ENCODE data around the gene BAX.

BAX gene

DNA sequence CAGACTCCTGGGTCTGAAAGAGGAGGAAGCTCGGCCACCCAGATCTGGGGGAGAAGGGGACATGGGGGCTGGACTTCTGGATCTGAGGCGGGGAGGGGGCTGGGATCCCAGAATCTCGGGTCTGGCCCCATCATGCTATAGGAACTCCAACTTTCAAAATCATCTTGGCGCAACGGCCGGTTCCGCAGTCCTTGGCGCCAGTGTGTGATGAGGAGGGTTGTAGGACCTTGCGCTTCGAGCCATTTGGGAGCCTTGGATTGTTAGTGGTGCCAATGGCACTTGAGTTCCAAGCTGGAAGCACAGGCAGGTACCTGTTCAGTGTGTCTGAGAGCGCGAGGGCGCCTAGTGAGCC, 39.3 kb downstream of the BAX start:
- CTCF ChIA-PET: interaction anchor here (1.1 to 2.5 kb wide), 9 partner anchors 9 to 202 kb away, joined by 3 to 21 read pairs (median 4); no protein-coding TSS in a partner anchor
- H3K27me3 ChIP-seq (replicated peaks in 2 of 5; ENCODE audit: control insufficient read depth in 4 of 5, insufficient read depth in 5 of 5, low read length in 4 of 5): no peaks in the 10 kb centered on the region
- H3K9me3 ChIP-seq (ENCODE audit: control extremely low read depth in 1 of 5, control insufficient read depth in 4 of 5, insufficient read depth in 2 of 5, low read depth in 1 of 5, low read length in 4 of 5): no peaks in the 10 kb centered on the region
- peak overlapping the region; percentile 61 to 97 (median 92) for H3K4me3 ChIP-seq (ENCODE audit: control insufficient read depth in 1 of 7, extremely low read depth in 1 of 7, insufficient read depth in 4 of 7, low read depth in 2 of 7, low read length in 6 of 7)
- DNase-seq: no peak
- 2% methylated on average over 11 of the region's 13 CpGs for WGBS (ENCODE audit: insufficient coverage)
- POLR2A ChIA-PET: interaction anchor here (0.6 kb wide), 1 partner anchor 215 kb away, joined by 8 read pairs; no protein-coding TSS in a partner anchor
- H3K27ac ChIP-seq (ENCODE audit: insufficient read depth in 1 of 2, low read depth in 1 of 2, low read length in 2 of 2, poor library complexity in 1 of 2, severe bottlenecking in 2 of 2): peak overlapping the region; percentile 94 to 98
- H3K4me1 ChIP-seq (ENCODE audit: control extremely low read depth in 1 of 4, control insufficient read depth in 4 of 4, insufficient read depth in 4 of 4, low read length in 3 of 4): peaks cover 4 to 29% (median 29%) of the 10 kb centered on the region in 4 experiments
- peaks cover 0 to 14% (median 6%) of the 10 kb centered on the region in 4 experiments for H3K36me3 ChIP-seq (ENCODE audit: control insufficient read depth in 4 of 4, insufficient read depth in 4 of 4, low read length in 3 of 4)

DNA sequence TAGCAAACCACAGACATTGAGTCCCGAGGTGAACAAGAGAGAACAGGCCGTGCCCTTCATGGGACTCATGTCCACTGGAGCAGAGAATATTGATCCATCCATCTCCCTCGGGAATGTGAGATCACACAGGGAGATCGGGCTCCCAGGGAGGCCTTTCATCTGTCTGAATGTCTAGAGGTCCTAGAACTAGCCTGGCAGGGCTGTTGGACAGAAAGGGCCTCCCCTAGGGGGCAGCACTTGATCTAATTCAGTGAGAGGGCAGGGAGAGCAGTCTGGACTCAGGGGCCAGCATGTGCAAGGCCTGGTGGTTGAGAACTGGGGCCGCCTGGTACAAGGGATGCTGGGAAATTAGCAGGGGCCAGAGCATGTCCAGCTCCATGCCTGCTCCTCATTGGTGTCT, 43.3 kb downstream of the BAX start:
- no peak overlapping the region for H3K4me3 ChIP-seq (ENCODE audit: control insufficient read depth in 1 of 7, extremely low read depth in 1 of 7, insufficient read depth in 4 of 7, low read depth in 2 of 7, low read length in 6 of 7)
- H3K36me3 ChIP-seq (ENCODE audit: control insufficient read depth in 4 of 4, insufficient read depth in 4 of 4, low read length in 3 of 4): peaks cover 0 to 23% (median 13%) of the 10 kb centered on the region in 4 experiments
- H3K9me3 ChIP-seq (ENCODE audit: control extremely low read depth in 1 of 5, control insufficient read depth in 4 of 5, insufficient read depth in 2 of 5, low read depth in 1 of 5, low read length in 4 of 5): no peaks in the 10 kb centered on the region
- peak overlapping the region in 1 of 2 experiments; percentile 47 for H3K27ac ChIP-seq (ENCODE audit: insufficient read depth in 1 of 2, low read depth in 1 of 2, low read length in 2 of 2, poor library complexity in 1 of 2, severe bottlenecking in 2 of 2)
- H3K27me3 ChIP-seq (replicated peaks in 2 of 5; ENCODE audit: control insufficient read depth in 4 of 5, insufficient read depth in 5 of 5, low read length in 4 of 5): no peaks in the 10 kb centered on the region
- peaks cover 4 to 16% (median 13%) of the 10 kb centered on the region in 4 experiments for H3K4me1 ChIP-seq (ENCODE audit: control extremely low read depth in 1 of 4, control insufficient read depth in 4 of 4, insufficient read depth in 4 of 4, low read length in 3 of 4)
- ChIA-PET POLR2A (no interaction called here), CTCF (interaction anchor here (0.7 to 1.5 kb wide), 5 partner anchors 12 to 76 kb away, joined by 3 to 6 read pairs (median 4); partner anchors contain the start of gene LHB)
- DNase-seq: peak in 2 of 3 donors; percentile 55 to 63
- 83% methylated on average over 3 of the region's 5 CpGs for WGBS (ENCODE audit: insufficient coverage)

- 79% methylated on average over 14 of the region's 16 CpGs for WGBS (ENCODE audit: insufficient coverage)
- Histone ChIP-seq H3K4me1 (ENCODE audit: control extremely low read depth in 1 of 4, control insufficient read depth in 4 of 4, insufficient read depth in 4 of 4, low read length in 3 of 4) (peaks cover 0 to 9% (median 5%) of the 10 kb centered on the region in 4 experiments), H3K27ac (ENCODE audit: insufficient read depth in 1 of 2, low read depth in 1 of 2, low read length in 2 of 2, poor library complexity in 1 of 2, severe bottlenecking in 2 of 2) (no peak overlapping the region), H3K9me3 (ENCODE audit: control extremely low read depth in 1 of 5, control insufficient read depth in 4 of 5, insufficient read depth in 2 of 5, low read depth in 1 of 5, low read length in 4 of 5) (no peaks in the 10 kb centered on the region), H3K27me3 (replicated peaks in 2 of 5; ENCODE audit: control insufficient read depth in 4 of 5, insufficient read depth in 5 of 5, low read length in 4 of 5) (no peaks in the 10 kb centered on the region), H3K36me3 (ENCODE audit: control insufficient read depth in 4 of 4, insufficient read depth in 4 of 4, low read length in 3 of 4) (peaks cover 4 to 39% (median 25%) of the 10 kb centered on the region in 4 experiments), H3K4me3 (ENCODE audit: control insufficient read depth in 1 of 7, extremely low read depth in 1 of 7, insufficient read depth in 4 of 7, low read depth in 2 of 7, low read length in 6 of 7) (no peak overlapping the region)
- DNase-seq: peak; percentile 63 to 86 (median 85)
- ChIA-PET CTCF (interaction anchor here (0.8 to 2.0 kb wide), 10 partner anchors 9 to 225 kb away, joined by 3 to 15 read pairs (median 4); partner anchors contain the start of gene CGB2), POLR2A (no interaction called here)
These were observed 45.0 kb downstream of the BAX start for GRCh38 chr19:48999481-49000325.

DNA sequence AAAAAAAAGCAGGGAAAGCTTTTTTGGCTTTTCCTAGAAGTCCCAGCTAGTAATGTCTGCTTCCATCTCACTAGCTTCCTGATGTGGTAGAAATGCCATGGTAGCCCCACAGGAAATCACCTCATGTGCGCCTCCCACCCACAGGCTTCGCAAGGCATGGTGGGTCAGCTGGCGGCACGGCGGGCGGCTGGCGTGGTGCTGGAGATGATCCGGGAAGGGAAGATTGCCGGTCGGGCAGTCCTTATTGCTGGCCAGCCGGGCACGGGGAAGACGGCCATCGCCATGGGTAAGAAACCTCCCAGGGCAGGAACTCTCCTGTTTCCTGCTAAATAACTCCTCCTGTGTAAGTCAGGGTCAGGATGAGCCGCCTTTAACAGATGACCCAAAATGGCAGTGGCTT, 49.5 kb downstream of the BAX start:
- 99% methylated on average over 10 of the region's 15 CpGs for WGBS (ENCODE audit: insufficient coverage)
- ChIA-PET POLR2A (no interaction called here), CTCF (interaction anchor here (0.9 kb wide), 1 partner anchor 8 kb away, joined by 3 read pairs; no protein-coding TSS in a partner anchor)
- H3K4me3 ChIP-seq (ENCODE audit: control insufficient read depth in 1 of 7, extremely low read depth in 1 of 7, insufficient read depth in 4 of 7, low read depth in 2 of 7, low read length in 6 of 7): no peak overlapping the region
- H3K27me3 ChIP-seq (replicated peaks in 2 of 5; ENCODE audit: control insufficient read depth in 4 of 5, insufficient read depth in 5 of 5, low read length in 4 of 5): no peaks in the 10 kb centered on the region
- no peaks in the 10 kb centered on the region for H3K4me1 ChIP-seq (ENCODE audit: control extremely low read depth in 1 of 4, control insufficient read depth in 4 of 4, insufficient read depth in 4 of 4, low read length in 3 of 4)
- H3K27ac ChIP-seq (ENCODE audit: insufficient read depth in 1 of 2, low read depth in 1 of 2, low read length in 2 of 2, poor library complexity in 1 of 2, severe bottlenecking in 2 of 2): no peak overlapping the region
- H3K36me3 ChIP-seq (ENCODE audit: control insufficient read depth in 4 of 4, insufficient read depth in 4 of 4, low read length in 3 of 4): peaks cover 16 to 66% (median 39%) of the 10 kb centered on the region in 4 experiments
- DNase-seq: no peak
- no peaks in the 10 kb centered on the region for H3K9me3 ChIP-seq (ENCODE audit: control extremely low read depth in 1 of 5, control insufficient read depth in 4 of 5, insufficient read depth in 2 of 5, low read depth in 1 of 5, low read length in 4 of 5)

DNA sequence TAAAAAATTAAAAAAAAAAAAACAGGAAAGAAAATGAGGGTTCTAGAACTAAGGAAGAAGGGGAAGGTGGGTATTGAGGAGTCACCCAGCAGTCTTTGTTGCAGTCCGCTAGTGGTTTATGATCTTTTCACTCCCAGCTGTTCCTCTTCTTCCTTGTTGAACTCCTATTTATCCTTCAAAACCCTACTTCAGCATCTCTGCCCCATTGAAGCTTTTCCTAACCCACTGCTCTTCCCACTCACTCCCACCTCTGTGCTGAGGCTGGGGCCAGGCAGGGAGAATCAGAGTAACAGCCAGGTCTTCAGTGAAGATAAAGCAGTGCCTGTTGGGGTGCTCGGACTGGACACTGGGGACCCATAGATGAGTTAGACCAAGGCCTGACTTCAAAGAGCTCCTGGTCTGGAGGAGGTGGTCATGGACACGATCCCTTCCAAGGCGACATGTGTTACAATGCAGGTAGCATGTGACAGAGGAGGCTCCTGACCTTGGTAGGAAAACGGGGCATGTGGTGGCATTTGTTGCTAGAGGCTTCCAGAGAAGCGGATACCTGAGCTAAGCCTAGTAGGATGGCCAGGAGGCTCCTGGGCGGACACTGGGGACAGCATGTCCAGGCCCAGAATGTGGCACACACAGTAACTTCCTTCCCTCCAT, 50.4 kb downstream of the BAX start:
- Histone ChIP-seq H3K4me1 (ENCODE audit: control extremely low read depth in 1 of 4, control insufficient read depth in 4 of 4, insufficient read depth in 4 of 4, low read length in 3 of 4) (no peaks in the 10 kb centered on the region), H3K27me3 (replicated peaks in 2 of 5; ENCODE audit: control insufficient read depth in 4 of 5, insufficient read depth in 5 of 5, low read length in 4 of 5) (no peaks in the 10 kb centered on the region), H3K4me3 (ENCODE audit: control insufficient read depth in 1 of 7, extremely low read depth in 1 of 7, insufficient read depth in 4 of 7, low read depth in 2 of 7, low read length in 6 of 7) (no peak overlapping the region), H3K9me3 (ENCODE audit: control extremely low read depth in 1 of 5, control insufficient read depth in 4 of 5, insufficient read depth in 2 of 5, low read depth in 1 of 5, low read length in 4 of 5) (no peaks in the 10 kb centered on the region), H3K27ac (ENCODE audit: insufficient read depth in 1 of 2, low read depth in 1 of 2, low read length in 2 of 2, poor library complexity in 1 of 2, severe bottlenecking in 2 of 2) (no peak overlapping the region), H3K36me3 (ENCODE audit: control insufficient read depth in 4 of 4, insufficient read depth in 4 of 4, low read length in 3 of 4) (peaks cover 19 to 65% (median 41%) of the 10 kb centered on the region in 4 experiments)
- 98% methylated on average over 6 of the region's 7 CpGs for WGBS (ENCODE audit: insufficient coverage)
- CTCF ChIA-PET: interaction anchor here (1.1 kb wide), 1 partner anchor 9 kb away, joined by 3 read pairs; no protein-coding TSS in a partner anchor
- no peak for DNase-seq
- POLR2A ChIA-PET: no interaction called here

GRCh38 chr19:49006905-49007304, 52.2 kb downstream of the BAX start:
- Histone ChIP-seq H3K27ac (ENCODE audit: insufficient read depth in 1 of 2, low read depth in 1 of 2, low read length in 2 of 2, poor library complexity in 1 of 2, severe bottlenecking in 2 of 2) (no peak overlapping the region), H3K9me3 (ENCODE audit: control extremely low read depth in 1 of 5, control insufficient read depth in 4 of 5, insufficient read depth in 2 of 5, low read depth in 1 of 5, low read length in 4 of 5) (no peaks in the 10 kb centered on the region), H3K4me1 (ENCODE audit: control extremely low read depth in 1 of 4, control insufficient read depth in 4 of 4, insufficient read depth in 4 of 4, low read length in 3 of 4) (no peaks in the 10 kb centered on the region), H3K27me3 (replicated peaks in 2 of 5; ENCODE audit: control insufficient read depth in 4 of 5, insufficient read depth in 5 of 5, low read length in 4 of 5) (no peaks in the 10 kb centered on the region), H3K4me3 (ENCODE audit: control insufficient read depth in 1 of 7, extremely low read depth in 1 of 7, insufficient read depth in 4 of 7, low read depth in 2 of 7, low read length in 6 of 7) (no peak overlapping the region), H3K36me3 (ENCODE audit: control insufficient read depth in 4 of 4, insufficient read depth in 4 of 4, low read length in 3 of 4) (peaks cover 19 to 78% (median 58%) of the 10 kb centered on the region in 4 experiments)
- DNase-seq: no peak
- WGBS (ENCODE audit: insufficient coverage): 97% methylated on average over 22 of the region's 22 CpGs
- ChIA-PET POLR2A (no interaction called here), CTCF (interaction anchor here (1.0 kb wide), 1 partner anchor 13 kb away, joined by 3 read pairs; no protein-coding TSS in a partner anchor)

Data from common myeloid progenitor, CD34-positive (primary cell).